HepG2 (cell line): Measurements from ENCODE around the gene IFITM10. TPM values are rescaled to one million over a fixed set of nuclear protein-coding genes. Genes with fewer than 3 reads are reported as not detected.

ENCODE experiments used
- ATAC-seq: fragments of 200-7000 bp; cut with Tn5 transposase; 3 replicates; pipeline ENCODE4 v1.9.1; 2020; ENCODE audit warnings: mild to moderate bottlenecking, moderate library complexity
- BruUV-seq: library from RNA; stranded (reverse); fragments of 400-500 nt; replicated peaks from 2 replicates; lab custom pipeline; 2021; lab: Mats Ljungman, UMichigan
- CTCF ChIA-PET: fragments of 300-600 bp; formaldehyde crosslinking; extraction: SDS; loops from one replicate; lab custom pipeline; 2021; ENCODE audit warnings: low total read pairs, inconsistent platforms, low intra/inter-chr PET ratio; lab: Yijun Ruan, JAX
- POLR2A ChIA-PET: fragments of 350-600 bp; sonication (Branson Sonifier 250); formaldehyde crosslinking; loops from one replicate; lab custom pipeline; 2020; ENCODE audit warnings: antibody characterized with exemption, inconsistent platforms; lab: Yijun Ruan, JAX
- DNase-seq: peaks from one replicate; pipeline ENCODE4 v3.0.0-alpha.2; 2015; ENCODE audit warnings: low spot score
- FAIRE-seq: peaks from 3 replicates; lab custom pipeline; 2011; peaks lifted over from hg19 to GRCh38; lab: Jason Lieb, UNC
- H2AFZ ChIP-seq: one replicate; pipeline ENCODE4 v1.6.1; 2011; ENCODE audit warnings: low read length, inconsistent platforms
- H3K27ac ChIP-seq: fragments of 300-600 bp; 3 replicates; pipeline ENCODE4 v1.8.0; 2011; ENCODE audit warnings: mixed run types, mild to moderate bottlenecking, mixed read lengths, low read length, inconsistent platforms; ENCODE audit not compliant: insufficient read depth; ENCODE audit errors: extremely low read length
- H3K27me3 ChIP-seq, 2 experiments: fragments of 200-600 bp in 1 of 2; 2 replicates in 1 of 2; 3 replicates in 1 of 2; pipeline versions ENCODE4 v1.6.0 to v1.8.0; 2011; ENCODE audit warnings: low read length in 2 of 2, mild to moderate bottlenecking in 2 of 2, moderate library complexity in 2 of 2, inconsistent platforms in 1 of 2; ENCODE audit not compliant: insufficient read depth in 2 of 2, control insufficient read depth in 1 of 2
- H3K36me3 ChIP-seq, 2 experiments: fragments of 200-600 bp in 1 of 2; replicated peaks in 1 of 2; 2 replicates in 1 of 2; 3 replicates in 1 of 2; pipeline versions ENCODE4 v1.5.1 to v1.8.0; 2011; ENCODE audit warnings: low read length in 2 of 2, inconsistent platforms in 1 of 2; ENCODE audit not compliant: insufficient read depth in 2 of 2, control insufficient read depth in 1 of 2
- H3K4me1 ChIP-seq: 2 replicates; pipeline ENCODE4 v1.5.1; 2012; ENCODE audit warnings: low read length, inconsistent platforms; ENCODE audit not compliant: insufficient read depth
- H3K4me2 ChIP-seq: 2 replicates; pipeline ENCODE4 v1.6.0; 2011; ENCODE audit warnings: low read depth, low read length, inconsistent platforms
- H3K4me3 ChIP-seq, 3 experiments: fragments of 200-600 bp in 1 of 3; sonication (generic), shearing (Covaris generic) in 1 of 3; replicated peaks in 1 of 3; 2 replicates each; pipeline ENCODE4 v1.5.1; 2011 to 2016; ENCODE audit warnings: low read length in 3 of 3, inconsistent platforms in 2 of 3, low read depth in 2 of 3, mild to moderate bottlenecking in 2 of 3, control low read depth in 1 of 3, mixed read lengths in 1 of 3; ENCODE audit not compliant: insufficient read depth in 1 of 3
- H3K79me2 ChIP-seq: one replicate; pipeline ENCODE4 v1.6.1; 2011; ENCODE audit warnings: low read length, inconsistent platforms; ENCODE audit not compliant: insufficient read depth
- H3K9ac ChIP-seq: 2 replicates; pipeline ENCODE4 v1.6.0; 2011; ENCODE audit warnings: mild to moderate bottlenecking, low read depth, low read length, inconsistent platforms; ENCODE audit not compliant: insufficient read depth
- H3K9me3 ChIP-seq: 2 replicates; pipeline ENCODE4 v1.5.1; 2012; ENCODE audit warnings: mild to moderate bottlenecking, low read length
- H4K20me1 ChIP-seq: 2 replicates; pipeline ENCODE4 v1.6.0; 2011; ENCODE audit warnings: inconsistent platforms, mild to moderate bottlenecking, low read length, moderate library complexity; ENCODE audit not compliant: insufficient read depth
- NFKB2 ChIP-seq: sonication (generic); formaldehyde crosslinking; IDR thresholded peaks from 2 replicates; pipeline ENCODE4 v1.4.0; 2020; ENCODE audit warnings: missing genetic modification reagents, borderline replicate concordance
- RARG ChIP-seq: sonication (generic); formaldehyde crosslinking; IDR thresholded peaks from 2 replicates; pipeline ENCODE4 v1.4.0; 2020; ENCODE audit warnings: low read depth, mild to moderate bottlenecking, missing genetic modification reagents
- RBFOX2 ChIP-seq: fragments of 200-400 bp; formaldehyde crosslinking; IDR thresholded peaks from 2 replicates; pipeline ENCODE4 v1.6.1; 2017; ENCODE audit warnings: low read depth, mild to moderate bottlenecking, low read length
- ZNF609 ChIP-seq: sonication (generic); formaldehyde crosslinking; IDR thresholded peaks from 2 replicates; pipeline ENCODE4 v1.4.0; 2020; ENCODE audit warnings: mild to moderate bottlenecking, missing genetic modification reagents, borderline replicate concordance
- ZNF776 ChIP-seq: sonication (generic); formaldehyde crosslinking; IDR thresholded peaks from 2 replicates; pipeline ENCODE4 v1.4.0; 2020; ENCODE audit warnings: mild to moderate bottlenecking, missing genetic modification reagents
- ZNF879 ChIP-seq: sonication (generic); formaldehyde crosslinking; IDR thresholded peaks from 2 replicates; pipeline ENCODE4 v1.8.1; 2023; ENCODE audit warnings: missing genetic modification reagents
- WGBS: methylation state at CpG from one replicate; pipeline ENCODE4 v1.1.6; 2017; ENCODE audit warnings: low lambda C conversion rate; 5-methylcytosine and 5-hydroxymethylcytosine counted together
- in situ Hi-C: cut with HindIII; loops from 2 replicates; pipeline ENCODE4 v1.10.0; 2017; ENCODE audit warnings: low pct_unique_long_range_greater_than_20kb; ENCODE audit not compliant: extremely low pct_ligation_motif_present
- intact Hi-C: fragments of 100-400 bp; cut with micrococcal nuclease; formaldehyde crosslinking; loops from one replicate; pipeline ENCODE4 v1.10.0; 2022; ENCODE audit not compliant: unreplicated experiment
- polyA plus RNA-seq, 8 experiments: library from polyadenylated mRNA; depleted of rRNA in 3 of 8; stranded (reverse) in 7 of 8; unstranded in 1 of 8; fragments of >200 nt; fragmentation: Illumina TruSeq in 4 of 8; extraction: Trizol in 4 of 8; gene quantifications; 2 replicates each; pipeline versions ENCODE4 v1.2.1 to v1.2.3, GENCODE V29; 2011 to 2016; ENCODE audit warnings: low read depth in 4 of 8, missing spikeins in 1 of 8, mixed read lengths in 1 of 8; ENCODE audit not compliant: insufficient read depth in 1 of 8
- total RNA-seq, 5 experiments: library from RNA; depleted of rRNA; stranded (reverse); fragments of >200 nt; fragmentation: Illumina TruSeq; extraction: Trizol; gene quantifications; 2 replicates each; pipeline ENCODE4 v1.2.3, GENCODE V29; 2016; ENCODE audit warnings: low read depth in 1 of 5

The IFITM10 gene
- total and polyA plus RNA-seq, 2 of the 13 experiments (the other 11 are each of a cell fraction or from before 2014, with no cell fraction given), result 0.09 to 0.13 TPM

DNA sequence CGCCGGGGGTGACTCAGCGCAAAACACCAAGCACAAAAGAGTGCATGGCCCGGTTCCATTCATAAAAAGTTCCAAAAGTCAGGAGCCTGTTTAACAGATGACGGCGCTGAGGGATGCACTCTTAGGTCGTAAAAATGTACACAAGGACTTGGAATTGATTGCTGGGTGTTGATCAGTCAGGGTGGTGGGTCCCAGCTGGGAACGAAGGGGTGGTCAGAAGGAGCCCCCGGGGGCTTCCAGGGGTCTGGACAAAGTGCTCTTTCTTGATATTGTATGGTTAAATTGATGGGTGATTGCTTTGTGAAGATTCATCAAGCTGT, 20.7 kb downstream of the IFITM10 start:
- ATAC-seq (no peak), FAIRE-seq (no peak), DNase-seq (no peak)
- H2AFZ ChIP-seq, result no peak overlapping the region
- H3K4me2 ChIP-seq, result no peak overlapping the region
- 16% methylated on average over 9 of the region's 9 CpGs for WGBS
- ChIA-PET CTCF (no interaction called here), POLR2A (no interaction called here)
- no peaks in the 10 kb centered on the region for H3K36me3 ChIP-seq
- H3K4me3 ChIP-seq, result no peak overlapping the region
- no peaks in the 10 kb centered on the region for H3K9me3 ChIP-seq
- no peak overlapping the region for H3K9ac ChIP-seq
- in situ Hi-C loops (no loop called here), intact Hi-C loops (no loop called here)
- no peaks in the 10 kb centered on the region for H4K20me1 ChIP-seq
- peaks cover 0 to 69% of the 10 kb centered on the region in 2 experiments; a peak in 4 of 5 replicates for H3K27me3 ChIP-seq
- no peaks in the 10 kb centered on the region for H3K79me2 ChIP-seq
- no TSS peak for BruUV-seq
- H3K4me1 ChIP-seq, result no peaks in the 10 kb centered on the region
- H3K27ac ChIP-seq, result no peak overlapping the region
- TF ChIP-seq ZNF879 (CRISPR knock-in tag) (no peak), RBFOX2 (no peak), ZNF776 (CRISPR knock-in tag) (no peak), NFKB2 (CRISPR knock-in tag) (no peak), ZNF609 (CRISPR knock-in tag) (no peak), RARG (CRISPR knock-in tag) (no peak)
